Measurements from ENCODE around the gene ZNF429.

DNA sequence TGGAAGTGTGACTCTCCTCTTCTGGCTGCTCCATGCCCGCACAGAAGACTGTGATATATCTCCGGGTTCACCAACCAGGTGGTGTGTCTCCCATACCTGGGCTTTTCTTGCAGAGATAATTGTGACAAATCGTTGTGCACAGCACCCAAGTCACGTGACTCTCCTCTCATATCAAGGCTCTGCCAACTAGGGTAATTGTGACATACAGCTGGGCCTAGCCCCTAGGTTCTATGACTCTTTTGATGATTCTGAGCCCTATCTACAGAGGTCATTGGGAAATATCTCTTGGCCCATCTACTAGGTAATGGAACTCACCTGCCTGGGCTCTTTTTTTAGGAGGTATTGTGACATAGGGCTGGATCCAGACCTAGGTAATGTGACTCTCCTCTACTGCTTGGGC lies 89.8 kb downstream of the ZNF429 start:
- TF ChIP-seq, protein P1, sequence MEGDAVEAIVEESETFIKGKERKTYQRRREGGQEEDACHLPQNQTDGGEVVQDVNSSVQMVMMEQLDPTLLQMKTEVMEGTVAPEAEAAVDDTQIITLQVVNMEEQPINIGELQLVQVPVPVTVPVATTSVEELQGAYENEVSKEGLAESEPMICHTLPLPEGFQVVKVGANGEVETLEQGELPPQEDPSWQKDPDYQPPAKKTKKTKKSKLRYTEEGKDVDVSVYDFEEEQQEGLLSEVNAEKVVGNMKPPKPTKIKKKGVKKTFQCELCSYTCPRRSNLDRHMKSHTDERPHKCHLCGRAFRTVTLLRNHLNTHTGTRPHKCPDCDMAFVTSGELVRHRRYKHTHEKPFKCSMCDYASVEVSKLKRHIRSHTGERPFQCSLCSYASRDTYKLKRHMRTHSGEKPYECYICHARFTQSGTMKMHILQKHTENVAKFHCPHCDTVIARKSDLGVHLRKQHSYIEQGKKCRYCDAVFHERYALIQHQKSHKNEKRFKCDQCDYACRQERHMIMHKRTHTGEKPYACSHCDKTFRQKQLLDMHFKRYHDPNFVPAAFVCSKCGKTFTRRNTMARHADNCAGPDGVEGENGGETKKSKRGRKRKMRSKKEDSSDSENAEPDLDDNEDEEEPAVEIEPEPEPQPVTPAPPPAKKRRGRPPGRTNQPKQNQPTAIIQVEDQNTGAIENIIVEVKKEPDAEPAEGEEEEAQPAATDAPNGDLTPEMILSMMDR (IDR thresholded peaks at IDR 0.05) = no peak
- no peak for TF ChIP-seq POLR2A (IDR thresholded peaks at IDR 0.05)
- TF ChIP-seq POLR2AphosphoS5 (IDR thresholded peaks at IDR 0.05; ENCODE audit: insufficient read depth in 1 of 2, low read depth in 1 of 2) = no peak

Measured in vagina (tissue), 2 donors.